ENCODE data around the gene SRGAP2B.
"Not testable (repeated sequence)": the region's sequence is repeated elsewhere in the genome, so short reads cannot be mapped to it uniquely, and the experiment has no call there.

SRGAP2B gene

DNA sequence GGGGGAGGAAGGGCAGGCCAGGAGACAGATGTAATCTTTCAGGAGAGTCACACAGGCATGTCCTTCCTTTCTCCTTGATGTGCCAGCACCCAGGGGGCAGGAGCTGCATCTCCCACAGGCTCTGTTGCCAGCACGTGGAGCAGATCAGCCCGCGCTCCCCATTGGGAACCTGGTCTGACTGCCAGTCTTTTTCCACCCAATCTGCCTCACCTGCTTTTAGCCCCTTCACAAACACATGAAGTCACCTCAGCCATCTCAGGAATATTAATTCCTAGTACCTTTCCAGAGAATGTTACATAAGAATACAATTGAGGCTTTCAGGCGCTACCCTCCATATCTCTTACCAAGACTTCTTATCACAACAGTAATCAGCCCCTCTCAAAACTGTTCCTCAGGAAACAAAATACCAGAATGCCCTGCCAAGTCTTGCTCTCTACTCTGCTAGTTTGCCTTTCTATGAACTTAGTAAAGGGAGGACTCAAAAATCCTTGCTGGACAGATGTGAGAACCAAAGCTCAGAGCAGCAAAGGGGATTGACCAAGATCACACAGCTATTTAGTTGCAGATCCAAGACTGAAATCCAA lies 94.3 kb downstream of the SRGAP2B start:
- intact Hi-C loops (cut with DNase I); DNase-seq: not testable (repeated sequence)

GRCh38 chr1:145000074-145000742 lies 94.9 kb downstream of the SRGAP2B start:
- DNase-seq; intact Hi-C loops (cut with DNase I): not testable (repeated sequence)

GRCh38 chr1:144998981-144999273 lies 96.2 kb downstream of the SRGAP2B start:
- intact Hi-C loops (cut with DNase I); DNase-seq: not testable (repeated sequence)

DNA sequence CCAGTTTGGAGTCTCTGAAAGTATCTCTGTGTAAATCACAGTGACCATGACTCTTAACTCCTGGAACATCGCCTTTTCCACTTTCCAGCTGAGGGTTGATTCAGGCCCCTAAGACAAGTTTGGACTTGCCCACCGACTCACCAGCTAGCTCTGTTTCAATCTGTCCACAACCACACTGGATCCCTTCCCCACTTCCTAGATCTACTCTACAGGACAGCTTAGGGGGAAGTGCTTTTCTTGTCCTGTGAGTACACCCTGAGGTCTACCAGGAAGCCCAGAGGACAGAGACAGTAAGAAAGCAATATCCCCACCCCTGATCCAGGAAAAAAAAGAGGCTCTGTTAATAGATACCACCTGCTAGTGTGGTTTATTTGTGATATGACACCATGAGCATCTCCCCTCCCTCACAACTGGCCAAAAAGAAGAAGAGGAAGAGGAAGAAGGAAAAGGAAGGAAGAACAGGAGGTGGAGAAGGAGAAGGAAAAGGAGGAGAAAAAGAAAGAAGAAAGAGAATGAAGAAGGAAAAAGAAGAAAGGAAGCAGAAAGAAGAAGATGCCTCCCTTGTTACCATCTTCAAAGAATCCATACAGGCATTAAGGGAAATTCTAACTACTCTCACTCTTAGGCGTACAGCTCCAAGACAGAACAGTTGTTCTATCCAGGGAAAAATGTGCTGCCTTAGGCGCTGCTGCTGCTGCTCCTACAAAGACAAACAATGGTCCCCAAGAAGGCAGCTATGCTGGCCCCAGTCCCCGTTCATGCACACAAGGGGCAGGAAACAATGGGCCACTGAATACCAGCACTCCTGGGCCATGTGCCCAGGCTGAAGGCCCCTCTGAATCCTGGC lies 96.8 kb downstream of the SRGAP2B start:
- intact Hi-C loops (cut with DNase I) = not testable (repeated sequence)
- peak in 7 of 10 donors; percentile 6 to 87 (median 26) for DNase-seq

GRCh38 chr1:144995833-144996410 lies 99.2 kb downstream of the SRGAP2B start:
- DNase-seq; intact Hi-C loops (cut with DNase I): not testable (repeated sequence)

GRCh38 chr1:144992915-144993314 lies 102.2 kb downstream of the SRGAP2B start:
- DNase-seq; intact Hi-C loops (cut with DNase I): not testable (repeated sequence)

GRCh38 chr1:144990611-144991010 lies 104.5 kb downstream of the SRGAP2B start:
- peak in 1 of 10 donors; percentile 59 for DNase-seq
- intact Hi-C loops (cut with DNase I) = not testable (repeated sequence)

GRCh38 chr1:144987131-144987530 lies 108.0 kb downstream of the SRGAP2B start:
- intact Hi-C loops (cut with DNase I); DNase-seq: not testable (repeated sequence)

- not testable (repeated sequence) for DNase-seq
Observed at GRCh38 chr1:144986171-144986860, 108.8 kb downstream of the SRGAP2B start.

GRCh38 chr1:144985550-144986170 lies 109.5 kb downstream of the SRGAP2B start:
- DNase-seq; intact Hi-C loops (cut with DNase I): not testable (repeated sequence)

More at GRCh38 chr1:144986171-144986860, 108.8 kb downstream of the SRGAP2B start:
- intact Hi-C loops (cut with DNase I) = not testable (repeated sequence)

DNA sequence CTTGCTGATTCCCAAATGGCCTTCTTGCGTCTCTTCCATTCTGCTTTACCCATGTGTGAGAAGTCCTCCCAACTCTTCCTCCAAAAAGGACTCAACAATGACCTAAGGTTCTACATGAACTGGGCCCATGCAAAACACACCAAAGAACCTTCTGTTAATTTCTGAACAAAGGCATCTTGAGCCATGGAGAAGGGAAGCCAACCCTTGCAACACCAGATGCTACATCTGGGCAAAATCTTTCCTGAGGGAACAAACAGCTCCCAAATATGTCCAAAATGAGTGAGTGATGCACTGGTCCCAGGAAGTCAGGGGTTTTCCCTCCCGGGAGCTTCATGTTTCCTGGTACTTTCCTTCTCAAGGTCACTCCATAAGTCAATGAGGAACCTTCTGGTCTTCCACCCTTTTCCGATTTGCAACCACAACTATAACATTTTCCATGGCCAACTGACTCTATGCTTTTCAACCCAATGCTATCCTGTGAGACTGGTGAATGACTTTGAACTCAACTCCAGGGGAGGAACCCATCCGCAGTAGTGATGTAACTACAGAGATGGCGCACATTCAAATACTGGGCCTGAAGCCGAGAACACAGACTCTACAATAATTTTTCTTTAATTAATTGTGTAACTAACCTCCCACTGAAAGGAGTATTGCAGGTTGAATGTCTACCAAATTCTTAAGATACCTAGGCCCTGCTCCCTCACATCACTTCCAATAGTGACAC lies 112.2 kb downstream of the SRGAP2B start:
- intact Hi-C loops (cut with DNase I); DNase-seq: not testable (repeated sequence)

DNA sequence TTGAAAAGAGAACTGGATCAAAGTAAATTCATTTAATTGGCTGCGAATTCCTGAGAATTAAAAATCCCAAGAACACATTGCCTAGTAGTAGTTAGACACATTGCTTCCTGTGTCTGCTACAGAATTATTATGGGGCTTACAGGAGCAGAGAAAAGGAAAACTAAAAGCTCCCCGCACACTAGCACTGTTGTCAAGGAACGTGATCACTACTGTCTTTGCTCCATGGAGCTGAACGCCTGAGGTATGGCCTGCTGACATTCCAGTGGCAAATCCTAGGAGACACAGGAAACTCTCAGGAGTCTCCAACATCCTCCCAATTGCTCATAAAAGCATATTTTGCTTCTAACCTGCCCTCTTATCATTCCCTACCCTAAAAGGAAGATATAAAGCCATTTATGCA lies 114.0 kb downstream of the SRGAP2B start:
- DNase-seq; intact Hi-C loops (cut with DNase I): not testable (repeated sequence)

DNA sequence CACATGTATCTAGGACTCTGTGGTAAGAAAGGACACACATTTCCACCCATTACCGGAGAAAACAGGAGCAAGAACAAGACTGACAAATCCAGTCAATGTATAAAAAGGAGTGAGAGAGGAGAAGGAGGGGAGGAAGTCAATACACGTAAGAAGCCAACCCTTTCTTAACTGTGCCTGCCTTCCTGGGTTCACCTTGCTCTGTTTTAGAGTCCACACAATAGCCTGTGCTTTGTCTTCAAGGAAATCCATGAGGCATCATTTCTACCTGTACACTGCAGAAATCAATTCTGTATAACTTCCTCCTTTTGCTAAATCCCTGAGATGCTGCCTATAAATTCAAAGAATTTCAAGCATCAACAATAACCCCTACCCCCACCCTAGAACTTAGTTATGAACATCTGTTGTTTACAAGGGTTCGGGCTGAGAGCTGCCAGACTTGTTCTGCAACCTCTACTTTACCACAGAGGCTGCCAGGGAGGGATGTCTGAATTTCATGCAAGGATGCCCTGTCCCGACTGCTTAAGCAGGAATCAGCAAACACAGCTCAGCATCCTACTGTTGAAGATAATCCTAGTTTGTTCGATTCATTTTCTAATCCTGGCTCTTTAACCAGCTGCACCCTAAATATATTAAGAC lies 115.0 kb downstream of the SRGAP2B start:
- DNase-seq; intact Hi-C loops (cut with DNase I): not testable (repeated sequence)

DNA sequence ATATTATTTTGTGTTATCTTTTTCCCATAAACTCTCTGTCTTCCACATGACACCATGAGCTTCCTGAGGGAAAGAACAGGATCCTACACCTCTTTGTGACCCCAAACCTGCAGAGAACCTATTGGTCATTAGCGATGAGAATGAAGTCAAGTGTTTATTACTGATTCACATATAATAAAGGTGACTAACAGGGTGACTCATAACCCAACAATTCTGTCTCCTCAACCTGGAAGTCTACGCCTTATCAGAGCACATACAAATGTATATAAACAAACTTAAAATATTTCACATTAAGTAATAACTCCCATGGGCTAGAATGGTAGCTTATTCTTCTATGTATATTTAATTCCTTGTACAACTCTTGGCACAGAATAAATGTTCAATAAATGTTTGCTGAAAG lies 117.3 kb downstream of the SRGAP2B start:
- DNase-seq; intact Hi-C loops (cut with DNase I): not testable (repeated sequence)

- DNase-seq; intact Hi-C loops (cut with DNase I): not testable (repeated sequence)
Observed at GRCh38 chr1:144971936-144972335, 123.2 kb downstream of the SRGAP2B start.

DNA sequence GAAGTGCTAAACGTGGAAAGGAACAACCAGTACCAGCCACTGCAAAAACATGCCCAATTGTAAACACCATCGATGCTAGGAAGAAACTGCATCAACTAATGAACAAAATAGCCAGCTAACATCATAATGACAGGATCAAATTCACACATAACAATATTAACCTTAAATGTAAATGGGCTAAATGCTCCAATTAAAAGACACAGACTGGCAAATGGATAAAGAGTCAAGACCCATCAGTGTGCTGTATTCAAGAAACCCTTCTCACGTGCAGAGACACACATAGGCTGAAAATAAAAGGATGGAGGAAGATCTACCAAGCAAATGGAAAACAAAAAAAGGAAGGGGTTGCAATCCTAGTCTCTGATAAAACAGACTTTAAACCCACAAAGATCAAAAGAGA lies 128.6 kb downstream of the SRGAP2B start:
- DNase-seq = not testable (repeated sequence)

GRCh38 chr1:144964765-144965164 lies 130.4 kb downstream of the SRGAP2B start:
- intact Hi-C loops (cut with DNase I) = not testable (repeated sequence)
- peak in 1 of 10 donors; percentile 47 for DNase-seq

More for the DNA sequence above, 128.6 kb downstream of the SRGAP2B start:
- intact Hi-C loops (cut with DNase I) = not testable (repeated sequence)

- intact Hi-C loops (cut with DNase I); DNase-seq: not testable (repeated sequence)
Observed at GRCh38 chr1:144964186-144964585, 130.9 kb downstream of the SRGAP2B start.

Data from posterior cingulate gyrus (tissue), 11 donors.